GM10847 (cell line): ENCODE data around the gene WFIKKN2.

ENCODE experiments used
- POLR2A ChIP-seq: IDR thresholded peaks from 2 replicates; pipeline ENCODE4 v1.6.1; 2011; ENCODE audit not compliant: insufficient read length; ENCODE audit errors: extremely low read depth

Gene WFIKKN2, protein sequence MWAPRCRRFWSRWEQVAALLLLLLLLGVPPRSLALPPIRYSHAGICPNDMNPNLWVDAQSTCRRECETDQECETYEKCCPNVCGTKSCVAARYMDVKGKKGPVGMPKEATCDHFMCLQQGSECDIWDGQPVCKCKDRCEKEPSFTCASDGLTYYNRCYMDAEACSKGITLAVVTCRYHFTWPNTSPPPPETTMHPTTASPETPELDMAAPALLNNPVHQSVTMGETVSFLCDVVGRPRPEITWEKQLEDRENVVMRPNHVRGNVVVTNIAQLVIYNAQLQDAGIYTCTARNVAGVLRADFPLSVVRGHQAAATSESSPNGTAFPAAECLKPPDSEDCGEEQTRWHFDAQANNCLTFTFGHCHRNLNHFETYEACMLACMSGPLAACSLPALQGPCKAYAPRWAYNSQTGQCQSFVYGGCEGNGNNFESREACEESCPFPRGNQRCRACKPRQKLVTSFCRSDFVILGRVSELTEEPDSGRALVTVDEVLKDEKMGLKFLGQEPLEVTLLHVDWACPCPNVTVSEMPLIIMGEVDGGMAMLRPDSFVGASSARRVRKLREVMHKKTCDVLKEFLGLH

DNA sequence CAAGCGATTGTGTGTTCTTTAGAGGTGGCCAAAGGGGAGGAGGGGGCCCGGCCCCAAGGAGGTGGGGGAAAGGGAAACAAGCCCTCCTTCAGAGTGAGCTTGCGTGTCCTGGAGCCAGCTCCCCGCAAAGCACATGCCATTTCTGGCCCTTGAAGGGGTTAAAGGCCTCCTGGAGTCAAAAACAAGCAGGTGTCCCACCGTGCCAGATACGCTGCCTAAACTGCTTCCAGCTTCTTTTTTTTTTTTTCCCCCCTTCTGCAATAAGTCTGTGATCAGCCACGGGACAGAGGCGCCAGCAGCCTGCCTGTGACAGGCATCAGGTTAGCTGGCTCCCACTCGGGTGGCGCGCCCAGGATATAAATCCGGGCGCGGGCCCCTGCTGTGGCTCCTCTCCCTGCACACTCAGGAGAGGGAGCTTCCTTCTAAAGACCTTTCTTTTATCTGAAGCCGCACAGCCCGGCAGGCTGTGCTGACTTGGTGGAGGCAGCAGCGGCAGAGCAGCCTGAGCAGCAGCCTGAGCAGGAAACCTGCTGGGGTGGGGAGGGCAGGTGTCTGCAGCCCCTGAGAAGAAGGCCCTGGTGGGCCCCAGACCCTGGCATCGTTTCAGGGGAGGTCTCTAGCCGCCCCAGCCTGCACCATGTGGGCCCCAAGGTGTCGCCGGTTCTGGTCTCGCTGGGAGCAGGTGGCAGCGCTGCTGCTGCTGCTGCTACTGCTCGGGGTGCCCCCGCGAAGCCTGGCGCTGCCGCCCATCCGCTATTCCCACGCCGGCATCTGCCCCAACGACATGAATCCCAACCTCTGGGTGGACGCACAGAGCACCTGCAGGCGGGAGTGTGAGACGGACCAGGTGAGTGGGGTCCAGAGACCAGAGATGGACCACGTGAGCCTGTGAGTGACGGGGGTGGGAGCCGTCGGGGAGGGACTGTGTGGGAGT is at the start of gene WFIKKN2:
WFIKKN2 (plus strand) TSS at position 286 of the 934 bp plus-strand sequence; CDS start at position 638, 352 bp downstream.
- no peak for TF ChIP-seq POLR2A

DNA sequence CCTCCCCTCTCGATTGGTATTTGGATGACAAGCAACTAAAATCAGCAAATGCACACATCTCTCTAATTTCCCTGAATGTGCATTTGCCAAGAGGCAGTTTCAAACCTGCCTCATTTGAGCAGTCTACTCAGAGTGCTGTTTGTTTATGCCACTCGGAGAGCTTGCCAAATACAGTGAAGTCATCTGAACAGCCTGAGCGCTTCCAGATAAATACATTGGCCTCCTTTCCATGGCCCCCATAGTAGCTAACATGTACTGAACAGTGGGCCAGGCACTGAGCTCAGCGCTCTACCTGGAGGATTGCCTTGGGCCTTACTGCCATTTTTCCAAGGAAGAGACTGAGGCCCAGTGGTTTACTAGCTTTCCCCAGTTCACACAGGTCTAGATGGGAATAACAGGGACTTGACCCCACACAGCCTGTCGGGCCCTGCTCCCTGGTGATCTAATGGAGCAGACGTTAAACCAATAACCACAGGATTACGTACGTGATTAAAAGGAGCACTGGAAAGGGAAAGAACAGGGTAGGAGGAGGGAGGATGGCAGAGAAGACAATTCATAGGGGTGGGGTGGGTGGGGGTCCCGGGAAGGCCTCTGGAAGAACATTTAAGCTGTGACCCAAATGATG is 49.3 kb upstream of the WFIKKN2 start:
- TF ChIP-seq POLR2A, result no peak

DNA sequence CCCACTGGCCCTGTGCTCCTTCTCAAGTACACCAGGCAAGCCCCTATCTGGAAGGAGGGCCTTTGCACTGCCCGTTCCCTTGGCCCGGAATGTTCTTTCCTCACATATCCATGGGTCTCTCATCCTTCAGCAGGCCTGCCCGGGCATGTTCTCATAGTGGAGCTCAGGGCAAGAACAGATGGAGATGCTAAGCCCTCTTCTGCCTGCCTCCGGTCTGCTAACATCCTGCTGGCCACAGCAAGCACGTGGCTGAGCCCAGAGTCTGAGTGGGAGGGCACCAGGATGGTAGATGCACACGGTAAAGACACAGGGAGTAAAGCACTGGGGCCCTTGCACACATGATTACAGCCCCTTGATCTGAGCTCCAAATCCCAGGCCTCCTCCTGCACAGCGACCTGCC is 48.3 kb upstream of the WFIKKN2 start:
- TF ChIP-seq POLR2A, result no peak

DNA sequence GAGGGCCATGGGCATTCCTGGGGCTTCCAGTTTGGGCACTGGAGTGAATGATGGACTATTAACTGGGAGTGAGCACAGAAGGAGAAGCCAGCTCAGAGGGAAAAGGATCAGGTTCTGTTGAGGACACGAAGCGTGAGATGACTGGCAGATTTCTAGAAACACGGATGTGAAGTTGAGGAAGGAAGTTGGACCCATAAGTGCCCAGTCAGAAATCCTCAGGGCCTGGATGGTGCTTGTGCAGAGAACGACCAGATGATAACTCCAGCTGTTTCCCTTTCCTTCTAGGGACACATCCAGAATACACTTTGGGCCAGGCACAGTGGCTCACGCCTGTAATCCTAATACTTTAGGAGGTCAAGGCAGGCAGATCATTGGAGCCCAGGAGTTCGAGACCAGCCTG is 44.8 kb upstream of the WFIKKN2 start:
- no peak for TF ChIP-seq POLR2A

DNA sequence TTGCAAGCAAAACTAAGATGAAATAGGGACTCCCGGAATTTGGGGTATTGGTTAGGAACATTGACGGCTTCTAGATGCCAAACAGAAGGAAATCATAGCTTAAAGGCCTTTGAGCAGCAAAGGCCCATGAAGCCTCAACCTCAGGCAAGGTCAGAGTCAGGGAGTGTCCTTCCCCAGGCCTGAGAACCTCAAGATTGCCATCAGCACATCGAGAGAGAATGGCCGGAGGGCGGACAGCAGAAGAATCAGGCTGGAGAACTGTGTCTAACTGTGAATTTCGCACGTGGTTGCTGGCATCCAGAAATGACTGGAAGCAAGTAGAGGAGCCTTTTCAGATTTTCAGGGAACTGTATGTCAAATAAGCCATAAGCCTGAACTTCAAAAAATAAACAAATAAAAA is 43.3 kb upstream of the WFIKKN2 start:
- TF ChIP-seq POLR2A, result no peak

DNA sequence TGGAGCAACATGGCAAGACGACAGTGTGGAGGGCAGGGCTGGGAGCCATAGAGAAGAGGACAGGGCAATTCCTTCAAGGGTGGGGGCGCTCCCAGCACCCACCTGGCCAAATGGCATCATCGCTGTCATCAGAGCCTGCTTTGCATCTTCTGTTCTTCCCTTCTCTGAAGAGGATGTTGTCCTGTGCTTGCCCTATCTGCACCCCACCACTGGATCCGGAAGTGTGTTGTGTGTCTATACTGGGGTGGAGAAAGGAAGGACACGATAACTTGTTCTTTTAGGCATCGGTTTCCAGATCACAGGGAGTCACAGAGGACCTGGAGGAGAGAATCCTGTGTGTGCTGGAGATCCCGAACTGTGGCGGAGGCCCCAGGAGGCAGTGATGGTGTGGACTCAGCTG is 42.4 kb upstream of the WFIKKN2 start:
- no peak for TF ChIP-seq POLR2A

DNA sequence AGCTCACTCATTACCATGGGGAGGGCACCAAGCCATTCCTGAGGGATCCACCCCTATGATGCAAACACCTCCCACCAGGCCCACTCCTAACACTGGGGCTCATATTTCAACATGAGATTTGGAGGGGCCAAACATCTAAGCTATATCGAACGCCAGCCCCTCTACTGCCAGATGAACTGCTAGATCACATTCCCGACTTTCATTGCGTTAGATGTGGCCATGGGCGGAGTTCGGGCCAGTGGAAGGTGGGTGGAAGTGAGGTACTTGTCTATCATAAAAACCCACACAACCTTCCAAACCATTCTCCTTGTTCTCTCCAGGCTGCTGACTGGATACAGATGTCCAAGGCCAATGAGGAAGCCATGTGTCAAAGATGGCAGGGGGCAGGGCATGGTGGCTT is 41.0 kb upstream of the WFIKKN2 start:
- no peak for TF ChIP-seq POLR2A

DNA sequence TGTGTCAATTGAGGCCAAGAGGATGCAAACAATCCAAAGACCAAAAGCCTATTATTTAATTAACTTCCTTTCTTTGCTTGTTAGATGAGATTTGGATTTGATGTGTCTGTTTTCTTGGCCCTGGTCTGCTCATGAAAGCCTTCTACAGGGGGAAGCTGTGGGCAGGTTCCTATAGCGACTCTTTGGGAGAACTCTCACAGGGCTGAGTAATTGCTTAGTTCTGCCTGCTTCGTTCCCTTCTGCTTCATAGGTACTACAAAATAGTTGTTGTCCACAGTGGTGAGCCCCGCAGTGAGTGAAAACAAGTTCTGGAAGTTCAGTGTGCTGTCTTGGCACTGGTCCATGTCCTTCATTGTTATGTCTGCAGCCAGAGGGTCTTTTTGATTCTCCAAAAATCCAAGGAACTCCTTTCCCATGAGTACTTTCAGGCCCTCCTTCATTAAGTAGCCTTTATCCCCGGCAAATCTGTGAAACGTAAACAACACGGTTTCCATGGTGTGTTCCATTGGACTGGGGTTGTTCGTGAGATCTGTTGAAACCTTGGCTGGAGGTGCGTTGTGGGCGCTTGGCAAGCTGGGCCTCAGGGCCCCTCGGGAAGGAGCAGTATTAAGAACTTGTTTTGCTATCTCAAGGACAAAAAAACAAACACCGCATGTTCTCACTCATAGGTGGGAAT is 38.1 kb upstream of the WFIKKN2 start:
- TF ChIP-seq POLR2A, result no peak

DNA sequence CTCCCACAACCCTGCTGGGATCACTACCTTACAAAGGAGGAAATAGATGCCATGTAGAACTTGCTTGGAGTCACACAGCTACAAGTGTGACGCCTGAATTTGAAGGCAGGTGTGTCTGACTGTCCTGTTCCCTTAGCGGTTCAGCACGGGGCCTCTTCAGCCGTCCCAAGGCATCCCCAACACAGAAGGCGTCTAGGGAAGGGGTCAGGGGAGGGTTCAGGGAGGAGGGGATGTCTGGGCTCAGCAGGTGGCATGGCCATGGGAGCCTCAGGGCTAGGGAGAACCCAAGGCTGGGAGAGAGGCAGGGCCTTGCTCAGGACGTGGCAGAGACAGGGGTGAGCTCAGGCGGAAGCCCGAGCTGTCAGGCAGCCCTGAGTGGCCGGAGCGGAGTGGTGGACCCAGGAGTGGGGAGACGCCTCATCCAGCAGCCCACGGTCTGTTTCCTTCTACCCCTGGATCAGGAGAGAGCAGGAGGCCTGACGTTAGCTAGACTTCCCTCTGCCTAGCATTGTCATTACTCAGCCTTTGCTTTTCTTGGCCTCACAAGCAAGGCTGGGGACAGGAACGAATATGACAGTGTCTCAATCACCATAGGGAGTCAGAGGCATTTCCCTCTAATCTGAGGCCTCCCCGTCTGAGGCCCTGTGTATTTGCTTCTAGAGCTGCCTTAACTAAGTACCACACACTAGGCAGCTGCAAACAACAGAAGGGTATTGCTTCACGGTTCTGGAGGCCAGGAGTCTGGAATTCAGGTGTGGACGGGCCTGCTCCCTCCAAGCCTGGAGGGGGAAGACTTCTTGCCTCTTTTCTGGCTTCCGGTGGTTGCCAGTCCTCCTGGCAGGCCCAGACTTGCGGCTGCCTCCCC is 36.7 kb upstream of the WFIKKN2 start:
- no peak for TF ChIP-seq POLR2A

DNA sequence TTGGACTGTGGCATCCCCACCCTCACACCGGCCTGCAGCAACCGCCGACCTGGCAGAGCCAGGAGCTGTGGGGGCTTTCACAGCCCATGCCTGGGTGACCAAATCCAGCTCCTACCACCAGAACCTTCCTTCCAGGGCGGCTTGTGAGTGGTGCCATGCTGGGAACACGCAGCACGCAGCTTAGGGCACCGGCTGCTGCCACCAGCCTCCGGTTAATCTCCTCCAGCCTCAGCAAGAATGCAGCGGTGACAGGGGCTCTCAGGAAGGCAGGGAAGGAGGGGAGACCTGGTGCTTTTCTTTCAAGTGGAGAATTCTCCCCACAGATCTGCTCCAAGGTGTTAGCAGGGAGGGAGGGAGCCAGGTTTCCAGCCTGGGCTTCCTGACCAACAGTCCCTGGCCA is 35.8 kb upstream of the WFIKKN2 start:
- TF ChIP-seq POLR2A, result no peak

DNA sequence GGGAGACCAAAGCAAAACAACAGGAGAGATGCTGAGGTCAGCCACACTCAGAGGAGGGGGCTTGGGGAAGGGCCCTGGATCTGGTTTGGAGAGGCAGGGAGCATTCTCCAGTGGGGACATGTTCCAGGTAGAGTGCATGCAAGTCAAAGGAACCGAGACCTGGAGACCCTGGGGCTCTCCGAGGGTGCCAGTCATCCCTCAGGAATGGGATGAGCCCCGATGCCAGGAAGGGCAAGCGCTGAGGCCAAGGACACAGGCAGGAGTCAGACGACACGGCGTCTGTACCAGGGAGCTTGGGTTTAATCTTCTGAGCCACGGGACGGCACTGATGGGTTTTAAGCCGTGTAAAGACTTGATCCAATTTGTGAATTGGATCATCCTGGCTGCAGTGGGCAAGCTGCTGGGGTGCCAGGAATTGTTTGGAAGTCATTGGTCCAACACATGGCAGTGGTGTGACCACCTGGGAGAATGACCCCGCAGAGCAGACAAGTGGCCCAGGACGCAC is 35.1 kb upstream of the WFIKKN2 start:
- no peak for TF ChIP-seq POLR2A

DNA sequence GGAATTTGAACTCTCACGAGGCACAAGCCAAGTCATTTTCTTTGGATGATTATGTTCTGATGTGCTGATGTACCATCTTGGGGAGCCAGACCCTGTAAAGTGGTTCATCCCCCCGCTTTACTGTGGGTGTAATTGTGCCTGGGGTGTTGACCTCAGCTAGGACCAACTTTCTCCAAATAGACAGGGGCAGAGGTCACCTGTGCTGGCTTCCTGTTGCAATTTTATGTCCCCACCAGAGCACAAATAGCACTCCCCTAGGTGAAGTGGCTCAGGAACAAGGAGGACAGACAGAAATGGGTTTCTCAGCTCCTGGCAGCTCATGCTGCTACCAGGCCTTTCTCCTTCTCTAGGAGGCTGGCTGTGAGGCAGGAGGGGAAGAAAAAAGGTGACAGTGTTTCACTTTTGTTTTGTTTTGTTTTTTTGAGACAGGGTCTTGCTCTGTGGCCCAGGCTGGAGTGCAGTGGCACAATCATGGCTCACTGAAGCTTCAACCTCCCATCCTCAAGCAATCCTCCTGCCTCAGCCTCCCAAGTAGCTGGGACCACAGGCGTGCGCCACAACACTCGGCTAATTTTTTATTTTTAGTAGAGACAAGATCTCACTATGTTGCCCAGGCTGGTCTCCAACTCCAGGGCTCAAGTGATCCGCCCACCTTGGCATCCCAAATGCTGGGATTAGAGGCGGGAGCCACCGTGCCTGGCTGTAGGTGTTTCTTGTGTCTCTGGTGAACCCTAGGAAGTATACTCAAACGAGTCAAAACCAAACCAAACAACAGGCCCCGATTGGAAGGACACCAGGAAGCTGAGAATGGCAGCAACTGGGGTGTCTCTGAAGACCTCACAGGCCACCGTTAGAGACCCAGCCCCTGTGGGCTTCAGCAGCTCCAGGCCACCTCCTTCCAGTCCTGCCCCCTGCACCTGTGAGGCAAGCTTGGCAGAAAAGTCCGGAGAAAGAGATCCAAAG is 32.5 kb upstream of the WFIKKN2 start:
- TF ChIP-seq POLR2A, result no peak

DNA sequence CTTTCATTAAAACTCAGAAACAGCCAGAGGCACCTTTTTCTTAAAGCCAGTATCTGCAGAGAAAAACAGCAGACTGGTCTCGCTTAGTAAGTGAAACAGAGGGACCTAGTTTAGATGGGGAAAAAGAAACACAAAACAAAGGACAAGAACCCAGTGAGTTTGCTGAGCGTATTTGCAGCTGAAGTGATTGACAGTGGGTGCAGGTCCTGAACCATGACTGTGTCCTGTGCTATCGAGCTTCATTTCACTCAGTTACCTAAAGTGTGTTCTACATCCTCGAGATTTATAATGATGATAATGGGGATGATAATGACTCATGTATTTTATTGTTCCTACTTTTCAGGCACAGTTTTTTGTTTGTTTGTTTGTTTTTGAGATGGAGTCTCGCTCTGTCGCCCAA is 31.7 kb upstream of the WFIKKN2 start:
- no peak for TF ChIP-seq POLR2A

DNA sequence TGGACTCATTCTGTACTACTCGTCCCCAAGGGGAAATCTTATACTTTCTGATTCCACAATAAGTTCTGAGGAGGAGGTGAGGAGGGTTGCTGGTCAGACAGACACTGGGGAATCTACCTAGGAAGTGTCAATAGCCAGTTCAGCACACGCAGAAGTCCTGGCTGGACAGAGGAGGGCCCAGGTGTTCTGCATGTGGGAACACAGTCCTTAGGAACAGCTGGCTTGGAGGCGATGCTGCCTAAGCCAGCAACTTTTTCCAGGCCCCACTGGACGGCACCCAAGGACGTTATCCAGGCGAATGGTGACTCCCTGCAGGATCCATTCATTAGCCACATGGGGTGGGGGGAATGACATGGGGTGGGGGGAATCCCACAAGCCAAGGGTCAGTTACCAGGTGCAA is 29.9 kb upstream of the WFIKKN2 start:
- TF ChIP-seq POLR2A, result no peak
